K562 (cell line): Measurements from ENCODE around the gene NRSN2. TPM values are rescaled to one million over a fixed set of nuclear protein-coding genes. Genes with fewer than 3 reads are reported as not detected.

Experiments used
- AFF4 ChIP-seq: sonication (generic); formaldehyde crosslinking; IDR thresholded peaks from 2 replicates; pipeline ENCODE4 v1.8.0; 2023; ENCODE audit warnings: mild to moderate bottlenecking, missing genetic modification reagents
- E2F4 ChIP-seq: sonication (generic); formaldehyde crosslinking; IDR thresholded peaks from 2 replicates; pipeline ENCODE4 v1.8.0; 2022; ENCODE audit warnings: mild to moderate bottlenecking, low read depth, missing genetic modification reagents
- ETV6 ChIP-seq, 3 experiments: fragments of 150-350 bp in 1 of 3; sonication (generic) in 1 of 3; formaldehyde crosslinking in 1 of 3; IDR thresholded peaks; 2 replicates each; pipeline versions ENCODE4 v1.6.1 to v1.8.0; 2014 to 2022; ENCODE audit warnings: borderline replicate concordance in 2 of 3, low read depth in 2 of 3, antibody characterized with exemption in 1 of 3, low read length in 1 of 3, mild to moderate bottlenecking in 1 of 3, missing genetic modification reagents in 1 of 3
- HINFP ChIP-seq: fragments of 450-650 bp; conservative IDR thresholded peaks from 2 replicates; pipeline ENCODE4 v1.6.1; 2016; ENCODE audit warnings: missing genetic modification characterization, low read depth, mild to moderate bottlenecking, control low read depth, missing compliant biosample characterization
- ILF3 ChIP-seq: fragments of 450-650 bp; IDR thresholded peaks from 2 replicates; pipeline ENCODE4 v1.6.1; 2018; ENCODE audit warnings: antibody characterized with exemption, mild to moderate bottlenecking, moderate library complexity, borderline replicate concordance
- JUND ChIP-seq, 2 experiments: IDR thresholded peaks; 2 replicates in 1 of 2; 3 replicates in 1 of 2; pipeline ENCODE4 v1.6.1; 2011; ENCODE audit warnings: borderline replicate concordance in 2 of 2, low read depth in 2 of 2, low read length in 2 of 2, improper control_type of control experiment in 1 of 2, missing biosample characterization in 1 of 2, missing genetic modification characterization in 1 of 2, missing genetic modification reagents in 1 of 2
- POLR2H ChIP-seq: IDR thresholded peaks from 2 replicates; pipeline ENCODE4 v1.6.1; 2016; ENCODE audit warnings: missing genetic modification characterization, low read depth, mild to moderate bottlenecking, control low read depth, missing compliant biosample characterization, moderate library complexity
- RBBP5 ChIP-seq: fragments of 200-600 bp; sonication (generic); IDR thresholded peaks from 2 replicates; pipeline ENCODE4 v1.6.1; 2012; ENCODE audit warnings: borderline replicate concordance, mild to moderate bottlenecking, low read length, control low read depth, inconsistent platforms; ENCODE audit not compliant: insufficient read depth, poor library complexity, severe bottlenecking
- RBM25 ChIP-seq: fragments of 200-400 bp; formaldehyde crosslinking; IDR thresholded peaks from 2 replicates; pipeline ENCODE4 v1.6.1; 2018; ENCODE audit warnings: low read length, low read depth, moderate library complexity; ENCODE audit not compliant: severe bottlenecking
- RFX1 ChIP-seq: fragments of 450-650 bp; IDR thresholded peaks from 2 replicates; pipeline ENCODE4 v1.6.1; 2016; ENCODE audit warnings: mild to moderate bottlenecking, moderate library complexity
- SLC30A9 ChIP-seq: fragments of 250-450 bp; sonication (Bioruptor Pico); IDR thresholded peaks from 2 replicates; pipeline ENCODE4 v1.8.0; 2022; ENCODE audit warnings: mild to moderate bottlenecking, moderate library complexity
- SRSF9 ChIP-seq: fragments of 200-400 bp; formaldehyde crosslinking; IDR thresholded peaks from 2 replicates; pipeline ENCODE4 v1.6.1; 2017; ENCODE audit warnings: low read depth, low read length, borderline replicate concordance
- TBP ChIP-seq: optimal IDR thresholded peaks from 2 replicates; pipeline ENCODE3; 2011; ENCODE audit warnings: low read depth, low read length, improper control_type of control experiment
- TCF7 ChIP-seq: sonication (generic); IDR thresholded peaks from 2 replicates; pipeline ENCODE4 v1.6.1; 2016; ENCODE audit warnings: antibody characterized with exemption, borderline replicate concordance
- THRAP3 ChIP-seq: fragments of 450-650 bp; IDR thresholded peaks from 2 replicates; pipeline ENCODE4 v1.6.1; 2016; ENCODE audit warnings: mild to moderate bottlenecking, inconsistent platforms, borderline replicate concordance
- U2AF2 ChIP-seq: fragments of 200-400 bp; formaldehyde crosslinking; optimal IDR thresholded peaks from 2 replicates; pipeline ENCODE3; 2017; ENCODE audit warnings: low read depth, mild to moderate bottlenecking, low read length
- ZBTB12 ChIP-seq: fragments of 250-450 bp; sonication (Bioruptor Pico); IDR thresholded peaks from 2 replicates; pipeline ENCODE4 v1.4.0; 2020
- ZSCAN32 ChIP-seq: fragments of 450-650 bp; formaldehyde crosslinking; IDR thresholded peaks from 2 replicates; pipeline ENCODE4 v1.4.0; 2020; ENCODE audit warnings: mild to moderate bottlenecking, moderate library complexity
- polyA plus RNA-seq, 8 experiments: library from polyadenylated mRNA; depleted of rRNA in 4 of 8; stranded (reverse) in 5 of 8; unstranded in 3 of 8; fragments of >200 nt; fragmentation: Nextera tagmentation in 2 of 8; fragmentation: Illumina TruSeq in 1 of 8; extraction: Ambion mirVana in 2 of 8; extraction: Trizol in 1 of 8; gene quantifications; 2 replicates each; pipeline versions ENCODE4 v1.2.1 to v1.2.3, GENCODE V29; 2011 to 2014; ENCODE audit warnings: inconsistent platforms in 1 of 8, missing spikeins in 1 of 8
- total RNA-seq, 7 experiments: library from RNA; depleted of rRNA in 6 of 7; stranded (reverse); fragments of >200 nt in 6 of 7; fragmentation: Illumina TruSeq in 2 of 7; extraction: Trizol in 2 of 7; gene quantifications; 2 replicates each; pipeline versions ENCODE4 v1.2.1 to v1.2.3, GENCODE V29; 2011 to 2021; ENCODE audit warnings: low replicate concordance in 1 of 7

Gene NRSN2
- total and polyA plus RNA-seq, 9 of the 15 experiments (the other 6 are each of a cell fraction or from before 2014, with no cell fraction given), result 7.5 to 29.7 (median 11.1) TPM

GRCh38 chr20:373171-373890, 26.4 kb downstream of the NRSN2 start (continued):
- TF ChIP-seq ZBTB12 (CRISPR knock-in tag) (peak; percentile 82), TBP (peak; percentile 13), ZSCAN32 (CRISPR knock-in tag) (no peak), RBM25 (no peak), HINFP (peak; percentile 27; the same call in 1 of the 2 replicates), RFX1 (no peak; the same call in 1 of the 2 replicates), RBBP5 (no peak), SLC30A9 (CRISPR knock-in tag) (no peak), U2AF2 (no peak), THRAP3 (no peak), SRSF9 (no peak), E2F4 (no peak), JUND (IDR thresholded peaks at IDR 0.05; ENCODE audit: borderline replicate concordance, low read depth, low read length) (peak; percentile 92), JUND (tag; IDR thresholded peaks at IDR 0.05; ENCODE audit: borderline replicate concordance, low read depth, low read length) (peak; percentile 86; the same call in 2 of the 3 replicates), ETV6 (IDR thresholded peaks at IDR 0.05; ENCODE audit: borderline replicate concordance in 1 of 2, low read depth in 2 of 2, low read length in 1 of 2) (no peak), ETV6 (CRISPR knock-in tag; IDR thresholded peaks at IDR 0.05; ENCODE audit: borderline replicate concordance) (no peak), AFF4 (CRISPR knock-in tag) (0 out of 2 replicates have a peak, but pooled peaks have one; percentile 37), POLR2H (tag) (peak; percentile 70), TCF7 (no peak), ILF3 (no peak)
